GM18517 (cell line): ENCODE measurements around the gene LENG9.

Experiments
- ATAC-seq: cut with Tn5 transposase; IDR thresholded peaks from one replicate; pipeline ENCODE4 v1.9.1; 2021; ENCODE audit warnings: mild to moderate bottlenecking, moderate library complexity; ENCODE audit not compliant: unreplicated experiment

Gene LENG9

DNA sequence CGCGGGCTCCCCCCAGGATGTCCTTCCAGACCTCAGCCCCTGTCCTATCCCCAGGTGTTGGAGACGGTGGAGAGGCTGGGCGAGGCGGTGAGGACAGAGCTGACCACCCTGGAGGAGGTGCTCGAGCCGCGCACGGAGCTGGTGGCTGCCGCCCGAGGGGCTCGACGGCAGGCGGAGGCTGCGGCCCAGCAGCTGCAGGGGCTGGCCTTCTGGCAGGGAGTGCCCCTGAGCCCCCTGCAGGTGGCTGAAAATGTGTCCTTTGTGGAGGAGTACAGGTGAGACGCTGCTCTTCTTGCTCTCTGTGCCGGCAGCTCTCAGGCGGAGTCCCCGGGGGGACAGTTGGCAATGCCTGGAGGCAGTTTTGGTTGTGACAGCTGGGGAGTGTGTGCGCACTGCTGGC is 41.4 kb downstream of the LENG9 start:
- no peak for ATAC-seq

DNA sequence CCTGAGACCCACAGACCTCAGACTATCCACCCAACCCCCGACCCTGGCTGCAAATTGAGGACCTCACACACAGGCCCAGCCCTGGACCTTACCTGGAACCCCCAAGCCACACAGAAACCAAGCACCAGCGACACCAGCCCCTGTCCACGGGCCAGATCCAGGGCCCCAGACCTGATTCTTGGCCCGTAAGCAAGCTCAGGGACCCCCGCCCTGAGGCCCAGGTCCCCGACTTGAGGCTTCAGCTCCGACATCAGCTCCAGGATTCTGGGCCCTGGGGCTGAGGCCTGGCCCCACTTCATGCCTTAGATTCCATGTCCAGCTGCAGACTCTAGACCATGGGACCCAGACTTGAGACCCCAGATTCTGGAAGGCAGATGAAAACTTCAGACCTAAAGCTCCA is 42.1 kb downstream of the LENG9 start:
- no peak for ATAC-seq

DNA sequence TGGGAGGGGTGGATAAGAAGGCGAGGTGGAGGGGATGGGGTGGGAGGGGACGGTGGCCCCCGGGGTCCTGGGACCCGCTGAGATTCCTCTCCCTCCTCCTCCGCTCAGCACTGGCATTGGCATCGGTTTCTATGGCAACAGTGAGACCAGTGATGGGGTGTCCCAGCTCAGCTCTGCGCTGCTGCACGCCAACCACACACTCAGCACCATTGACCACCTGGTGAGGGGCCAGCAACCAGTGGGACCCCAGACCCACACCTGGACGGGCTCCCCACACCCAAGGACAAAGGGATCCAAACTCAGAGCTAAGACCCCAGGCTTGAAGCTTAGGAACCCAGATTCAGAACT is 42.4 kb downstream of the LENG9 start:
- ATAC-seq = no peak

DNA sequence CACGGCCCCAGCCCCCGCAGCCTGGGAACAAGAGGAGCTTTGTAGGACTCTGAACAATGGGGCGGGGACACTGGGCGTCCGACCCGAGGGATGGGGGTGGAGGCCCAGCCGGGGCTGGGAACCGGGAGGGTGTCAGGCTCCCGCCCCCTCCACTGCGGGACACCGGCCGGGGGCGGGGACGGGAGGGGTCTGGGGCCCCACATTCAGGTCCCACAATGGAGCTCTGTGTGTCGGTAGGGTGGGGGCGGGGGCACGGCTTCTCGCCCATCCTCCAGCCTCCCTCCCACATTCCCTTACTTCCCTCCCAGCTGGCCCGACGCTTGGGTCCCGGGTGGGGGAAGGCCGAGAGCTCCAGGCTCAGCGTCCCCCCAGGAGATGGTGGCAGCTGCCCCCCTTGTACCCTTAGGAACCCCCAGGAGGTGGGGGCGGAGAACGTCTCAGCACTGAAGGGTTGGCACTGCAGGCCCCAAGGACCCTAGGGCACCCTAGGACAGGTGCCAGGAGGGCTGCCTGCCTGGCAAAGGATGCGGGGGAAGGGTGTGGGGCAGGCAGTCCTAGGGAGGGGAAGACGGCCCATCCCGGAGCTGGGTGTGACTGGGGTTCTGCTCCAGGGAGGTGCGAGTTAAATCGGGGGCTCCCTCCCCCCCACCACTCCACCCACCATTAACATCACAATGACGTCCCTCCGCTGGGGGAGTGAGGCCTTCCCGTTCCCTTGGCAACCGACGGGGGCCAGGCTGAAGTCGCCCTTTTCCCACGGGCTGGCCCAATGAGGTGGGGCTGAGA is 43.0 kb downstream of the LENG9 start:
- ATAC-seq = no peak

DNA sequence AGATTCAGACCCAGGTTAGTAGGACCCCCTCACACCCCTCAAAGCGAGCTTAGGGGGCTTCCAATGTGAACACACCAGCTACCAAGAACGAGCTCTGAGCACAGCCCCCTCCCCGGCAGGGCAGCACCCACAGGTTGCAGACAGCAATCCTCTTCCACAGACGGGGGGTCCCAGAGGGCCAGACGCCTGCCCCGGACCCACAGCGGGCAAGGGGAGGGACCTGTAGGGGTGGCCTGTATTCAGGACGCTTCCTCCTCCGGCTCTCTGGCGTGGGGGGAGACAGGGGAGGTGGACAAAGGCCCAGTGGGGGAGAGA is 43.6 kb downstream of the LENG9 start:
- ATAC-seq = no peak

DNA sequence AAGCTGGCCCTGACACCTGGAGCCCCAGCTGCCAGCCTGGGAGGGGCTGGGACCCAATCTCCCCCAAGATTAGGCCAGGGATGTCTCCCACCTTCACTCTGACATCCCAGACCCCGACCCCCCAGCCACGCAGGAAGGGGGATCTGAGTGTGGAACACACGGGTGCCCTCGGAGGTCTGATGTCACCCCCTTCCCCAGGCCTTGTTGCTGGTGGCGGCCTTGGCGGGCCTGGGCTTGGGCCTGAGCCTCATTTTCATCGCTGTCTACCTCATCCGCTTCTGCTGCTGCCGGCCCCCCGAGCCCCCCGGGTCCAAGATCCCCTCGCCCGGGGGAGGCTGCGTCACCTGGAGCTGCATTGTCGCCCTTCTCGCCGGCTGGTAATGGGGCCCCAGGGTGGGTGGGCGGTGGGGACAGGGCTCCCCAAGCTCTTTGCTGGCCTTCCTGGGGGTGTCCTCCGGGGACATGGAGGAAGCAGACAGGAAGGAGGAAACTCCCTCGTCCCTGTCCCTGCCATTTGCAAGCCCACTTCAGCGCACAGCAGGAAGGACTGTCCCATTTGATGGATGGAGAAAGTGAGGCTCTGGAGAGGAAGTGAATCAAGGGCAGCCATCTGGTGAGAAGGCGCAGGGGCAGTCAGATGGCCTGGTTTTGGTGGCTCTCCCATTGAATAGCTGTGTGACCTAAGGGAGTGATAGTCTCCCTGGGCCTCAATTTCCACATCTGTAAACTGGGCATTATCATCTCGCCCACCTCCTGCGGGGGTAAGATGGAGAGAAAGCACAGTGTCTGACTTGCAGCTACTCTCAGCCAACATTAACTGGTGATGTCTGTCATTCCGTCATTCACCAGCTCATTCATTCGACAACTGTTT is 44.4 kb downstream of the LENG9 start:
- no peak for ATAC-seq

DNA sequence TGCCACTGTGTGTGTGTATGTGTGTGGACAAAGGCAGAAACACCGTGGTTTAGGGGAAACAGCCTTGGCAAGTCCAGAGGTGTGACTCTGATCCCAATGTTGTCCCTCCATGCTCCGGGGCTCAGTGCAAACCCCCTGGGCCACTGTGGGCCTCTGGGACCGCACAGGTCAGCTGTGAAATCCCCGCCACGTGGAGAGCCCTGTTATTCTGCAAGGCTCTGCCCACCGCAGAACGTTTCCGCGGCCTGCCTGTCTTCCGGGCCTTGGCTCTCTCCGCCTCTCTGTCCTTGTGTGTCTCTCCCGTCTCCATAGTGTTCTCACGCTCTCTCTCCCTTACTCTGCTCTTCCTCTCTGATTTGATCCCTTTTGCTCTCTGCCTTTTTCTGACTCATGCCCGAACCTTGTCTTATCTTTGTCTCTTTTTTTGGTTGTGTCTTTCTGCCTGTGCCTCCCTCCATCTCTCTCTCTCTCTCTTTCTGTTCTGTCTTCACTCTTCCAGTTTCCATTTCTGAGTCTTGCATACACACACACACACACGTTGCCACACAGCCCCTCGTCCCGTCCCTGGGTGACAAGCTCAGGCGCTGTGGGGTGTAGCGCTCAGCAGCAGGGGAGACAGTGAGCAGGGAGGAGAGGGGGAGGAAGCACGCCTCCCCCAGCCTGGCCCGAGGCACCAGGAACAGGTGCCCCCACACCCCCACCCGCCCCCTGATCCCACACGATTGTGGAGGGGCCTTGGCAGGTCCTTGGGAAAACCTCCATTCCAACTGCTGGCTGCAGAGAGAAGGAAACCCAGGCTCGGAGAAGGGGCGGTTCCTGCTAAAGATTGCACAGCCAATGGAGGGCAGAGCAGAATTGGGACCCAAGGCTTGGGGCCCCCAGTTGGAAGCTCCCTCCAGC is 45.3 kb downstream of the LENG9 start:
- no peak for ATAC-seq

DNA sequence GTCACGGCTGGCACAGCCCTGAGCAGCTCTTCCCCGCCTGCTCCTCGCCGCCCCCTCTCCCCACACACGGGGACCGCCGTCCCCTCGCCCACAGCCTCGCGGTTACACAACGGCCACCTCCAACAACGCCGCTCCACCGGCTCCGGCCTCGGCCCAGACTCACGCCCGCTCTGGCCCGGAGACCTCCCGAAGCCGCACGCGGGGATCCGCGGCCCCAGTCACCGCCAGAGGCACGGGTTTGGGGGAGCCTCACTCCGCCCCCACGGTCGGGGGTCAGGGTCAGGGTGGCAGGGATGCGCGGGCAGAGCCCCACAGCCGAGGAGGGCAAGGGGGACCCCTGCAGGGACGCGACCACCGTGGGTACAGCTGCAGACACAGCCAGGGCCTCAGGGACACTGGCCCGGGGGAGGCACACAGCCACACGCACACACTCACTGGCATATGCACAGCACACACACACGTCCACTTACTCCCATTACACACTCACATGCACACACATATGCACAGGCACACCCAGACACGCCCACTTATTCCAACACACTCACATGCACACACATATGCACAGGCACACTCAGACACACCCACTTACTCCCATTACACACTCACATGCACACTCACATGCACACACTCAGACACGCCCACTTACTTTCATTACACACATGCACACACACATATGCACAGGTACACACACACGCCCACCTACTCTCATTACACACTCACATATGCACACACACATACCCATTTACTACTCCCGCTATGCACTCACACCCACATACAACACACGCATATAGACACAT is 46.7 kb downstream of the LENG9 start:
- no peak for ATAC-seq

DNA sequence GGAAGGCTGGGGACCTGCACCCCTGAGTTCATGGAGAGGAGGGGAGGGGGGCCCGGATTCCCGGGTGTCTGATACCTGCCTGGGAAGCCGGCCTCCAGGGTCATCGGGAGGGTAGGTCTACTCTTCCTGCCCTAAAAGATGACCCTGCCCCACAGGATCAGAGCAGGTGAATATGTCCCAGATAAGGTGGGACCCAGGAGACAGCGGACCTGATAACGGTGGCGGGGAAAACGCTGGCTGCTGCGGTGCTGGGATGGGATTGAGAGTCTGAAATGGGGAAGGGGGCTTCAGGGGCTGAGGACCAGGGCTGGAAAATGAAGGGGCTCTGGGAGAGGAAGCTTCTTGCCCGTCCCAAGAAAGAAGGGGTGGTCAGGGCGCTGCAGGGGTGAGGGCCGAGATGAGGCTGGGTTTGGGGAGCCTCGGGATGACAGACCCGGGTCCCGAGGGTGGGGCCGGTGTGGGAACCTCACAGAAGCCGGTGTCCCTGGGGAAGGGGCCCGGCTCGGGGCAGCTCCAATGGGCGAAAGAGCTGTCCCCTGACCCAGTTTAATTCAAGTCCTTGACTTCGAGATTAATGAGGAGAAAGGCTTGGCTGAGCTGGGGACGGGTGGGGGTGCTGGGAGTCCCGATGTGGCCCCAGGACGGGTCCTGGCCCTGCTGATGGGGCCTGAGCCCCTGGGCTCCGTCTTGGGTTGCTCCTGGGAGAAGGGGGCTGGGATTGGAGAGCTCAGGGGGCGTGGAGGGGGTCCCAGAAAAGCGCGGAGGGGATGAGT is 47.5 kb downstream of the LENG9 start:
- ATAC-seq = no peak

DNA sequence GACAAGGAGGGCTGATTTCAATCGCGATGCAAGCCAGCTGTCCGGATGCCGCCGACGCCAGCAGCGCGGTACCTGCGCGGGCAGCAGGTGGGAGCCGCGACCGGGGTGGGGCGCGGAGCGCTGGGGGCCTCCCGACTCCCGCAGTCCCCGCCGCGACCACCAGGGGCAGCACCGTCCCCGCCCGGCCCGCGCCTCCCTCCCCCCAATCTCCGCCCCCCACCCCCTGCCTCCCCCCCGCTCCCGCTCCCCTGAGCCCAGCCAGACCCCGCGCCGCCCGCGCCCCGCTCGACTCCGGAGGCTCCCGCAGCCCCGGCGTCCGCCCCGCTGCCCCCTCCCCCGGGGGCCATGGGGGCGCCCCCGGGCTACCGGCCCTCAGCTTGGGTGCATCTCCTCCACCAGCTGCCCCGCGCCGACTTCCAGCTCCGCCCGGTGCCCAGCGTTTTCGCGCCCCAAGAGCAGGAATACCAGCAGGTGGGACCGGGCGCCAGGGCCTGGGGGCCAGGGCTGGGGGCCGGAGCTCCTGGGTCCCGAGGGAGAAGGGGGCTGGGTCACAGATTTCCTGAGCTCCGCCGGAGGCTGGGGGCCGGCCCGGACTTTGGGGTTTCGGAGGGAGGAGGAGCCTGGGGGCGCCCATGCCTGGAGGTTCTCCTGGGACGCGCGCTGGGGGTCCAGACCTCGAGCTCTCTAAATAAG is 48.2 kb downstream of the LENG9 start, which contains the start of gene TTYH1:
TTYH1 (plus strand) TSS at position 257 of the 693 bp plus-strand sequence; CDS start at position 346, 89 bp downstream.
- no peak for ATAC-seq

DNA sequence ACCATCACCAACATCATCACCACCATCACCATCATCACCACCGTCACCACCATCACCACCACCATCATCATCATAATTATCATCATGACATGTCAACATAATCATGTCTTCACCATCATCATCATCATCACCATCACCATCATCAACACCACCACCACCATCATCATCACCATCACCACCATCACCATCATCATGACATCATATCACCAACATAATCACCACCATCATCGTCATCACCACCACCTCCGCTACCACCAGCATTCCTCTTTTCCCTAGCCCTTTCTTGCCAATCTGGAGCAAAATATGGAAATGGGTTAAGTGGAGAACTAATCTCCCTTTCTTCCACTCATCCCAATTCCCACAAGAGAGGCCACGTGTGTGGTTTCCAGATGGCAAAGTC is 49.4 kb downstream of the LENG9 start:
- ATAC-seq = no peak

DNA sequence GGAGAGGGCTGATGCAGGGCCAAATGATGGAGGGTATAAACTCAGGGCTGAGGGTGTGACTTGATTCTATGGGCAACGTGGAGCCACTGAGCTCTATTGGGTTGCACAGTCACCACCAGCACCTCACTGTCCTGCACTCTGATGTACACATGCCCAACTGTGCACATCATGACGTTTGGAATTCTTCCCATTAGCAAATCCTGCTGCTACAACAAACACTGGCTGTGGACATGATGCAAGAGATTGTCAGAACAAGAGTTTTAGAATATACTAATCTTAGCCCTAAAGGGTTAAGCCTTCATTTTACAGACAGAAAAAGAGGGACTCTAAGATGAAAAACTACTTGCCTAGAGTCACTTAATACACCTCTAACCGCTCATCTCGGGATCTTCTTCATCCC is 50.7 kb downstream of the LENG9 start:
- no peak for ATAC-seq
